ENCODE data around the gene PKM. TPM values are rescaled to one million over a fixed set of nuclear protein-coding genes. Genes with fewer than 3 reads are reported as not detected.

PKM gene
- total RNA-seq, 4 donors from 2014 or later: 259 to 431 (median 291) TPM

GRCh38 chr15:72222393-72222792, 8.6 kb downstream of the PKM start:
- TF ChIP-seq POLR2AphosphoS5 (IDR thresholded peaks at IDR 0.05) (no peak), POLR2A (IDR thresholded peaks at IDR 0.05) (no peak), CTCF (IDR thresholded peaks at IDR 0.05) (no peak), EP300 (IDR thresholded peaks at IDR 0.05; ENCODE audit: low read depth) (no peak)
- peaks cover 0 to 22% (median 7%) of the 10 kb centered on the region in 4 donors for H3K36me3 ChIP-seq
- no peaks in the 10 kb centered on the region for H3K9me3 ChIP-seq
- H3K4me1 ChIP-seq: peaks cover 4 to 43% (median 21%) of the 10 kb centered on the region in 4 donors
- in situ Hi-C loops (cut with MboI; ENCODE audit: low pct_ligation_motif_present in 1 of 4, low pct_unique_long_range_greater_than_20kb in 1 of 4, low sequenced_read_pairs in 3 of 4): no loop called here
- WGBS, 2 donors (ENCODE audit: low coverage in 1 of 2): 82% methylated on average over 4 of the region's 4 CpGs; no CpG with 5 or more reads in 1 of the 2 donors
- peak overlapping the region in 3 of 4 donors; percentile 27 to 35 (median 28) for H3K27ac ChIP-seq
- no peak overlapping the region for H3K4me3 ChIP-seq
- H3K27me3 ChIP-seq: no peaks in the 10 kb centered on the region
- DNase-seq: peak; percentile 43
- intact Hi-C loops (cut with DNase I; ENCODE audit: low total_unique reads): no loop called here

- TF ChIP-seq CTCF (IDR thresholded peaks at IDR 0.05) (no peak), POLR2A (IDR thresholded peaks at IDR 0.05) (no peak), POLR2AphosphoS5 (IDR thresholded peaks at IDR 0.05) (no peak), EP300 (IDR thresholded peaks at IDR 0.05; ENCODE audit: low read depth) (no peak)
- H3K4me3 ChIP-seq: no peak overlapping the region
- H3K9me3 ChIP-seq: no peaks in the 10 kb centered on the region
- intact Hi-C loops (cut with DNase I; ENCODE audit: low total_unique reads) (no loop called here), in situ Hi-C loops (cut with MboI; ENCODE audit: low pct_ligation_motif_present in 1 of 4, low pct_unique_long_range_greater_than_20kb in 1 of 4, low sequenced_read_pairs in 3 of 4) (no loop called here)
- H3K36me3 ChIP-seq: peaks cover 0 to 39% (median 15%) of the 10 kb centered on the region in 4 donors
- H3K27me3 ChIP-seq: no peaks in the 10 kb centered on the region
- H3K27ac ChIP-seq: no peak overlapping the region
- peaks cover 0 to 26% (median 4%) of the 10 kb centered on the region in 4 donors for H3K4me1 ChIP-seq
- DNase-seq: no peak
- 75% methylated on average over 1 of the region's 1 CpG; no CpG with 5 or more reads in 1 of the 2 donors for WGBS, 2 donors (ENCODE audit: low coverage in 1 of 2)
Observed at GRCh38 chr15:72220687-72221086, 10.3 kb downstream of the PKM start.

GRCh38 chr15:72217216-72217615, 13.8 kb downstream of the PKM start:
- Histone ChIP-seq H3K4me3 (no peak overlapping the region), H3K9me3 (no peaks in the 10 kb centered on the region), H3K4me1 (peaks cover 0 to 15% (median under 1%) of the 10 kb centered on the region in 4 donors), H3K27me3 (no peaks in the 10 kb centered on the region), H3K27ac (no peak overlapping the region), H3K36me3 (peaks cover 0 to 73% (median 26%) of the 10 kb centered on the region in 4 donors)
- in situ Hi-C loops (cut with MboI; ENCODE audit: low pct_ligation_motif_present in 1 of 4, low pct_unique_long_range_greater_than_20kb in 1 of 4, low sequenced_read_pairs in 3 of 4) (no loop called here), intact Hi-C loops (cut with DNase I; ENCODE audit: low total_unique reads) (no loop called here)
- TF ChIP-seq POLR2AphosphoS5 (IDR thresholded peaks at IDR 0.05) (no peak), EP300 (IDR thresholded peaks at IDR 0.05; ENCODE audit: low read depth) (no peak), CTCF (IDR thresholded peaks at IDR 0.05) (no peak), POLR2A (IDR thresholded peaks at IDR 0.05) (no peak)
- DNase-seq: no peak
- 85 to 100% methylated on average over 2 to 4 of the region's 4 CpGs for WGBS, 2 donors (ENCODE audit: low coverage in 1 of 2)

- 77 to 100% methylated on average over 1 of the region's 1 CpG for WGBS, 2 donors (ENCODE audit: low coverage in 1 of 2)
- Histone ChIP-seq H3K36me3 (peaks cover 0 to 82% (median 32%) of the 10 kb centered on the region in 4 donors), H3K4me1 (peaks cover 0 to 11% (median 0%) of the 10 kb centered on the region in 4 donors), H3K27me3 (no peaks in the 10 kb centered on the region), H3K4me3 (no peak overlapping the region), H3K27ac (no peak overlapping the region), H3K9me3 (no peaks in the 10 kb centered on the region)
- DNase-seq: no peak
- intact Hi-C loops (cut with DNase I; ENCODE audit: low total_unique reads): no loop called here
- TF ChIP-seq POLR2A (IDR thresholded peaks at IDR 0.05) (no peak), CTCF (IDR thresholded peaks at IDR 0.05) (no peak), POLR2AphosphoS5 (IDR thresholded peaks at IDR 0.05) (no peak), EP300 (IDR thresholded peaks at IDR 0.05; ENCODE audit: low read depth) (no peak)
- in situ Hi-C loops (cut with MboI; ENCODE audit: low pct_ligation_motif_present in 1 of 4, low pct_unique_long_range_greater_than_20kb in 1 of 4, low sequenced_read_pairs in 3 of 4): no loop called here
Observed at GRCh38 chr15:72216079-72216478, 14.9 kb downstream of the PKM start.

Data from transverse colon (tissue), 4 donors.